HG03342 (cell line): ENCODE results near the gene EPHX1.

Experiments
- ATAC-seq: cut with Tn5 transposase; IDR thresholded peaks from one replicate; pipeline ENCODE4 v1.9.1; 2021; ENCODE audit warnings: mild to moderate bottlenecking, moderate library complexity; ENCODE audit not compliant: unreplicated experiment

Gene EPHX1

DNA sequence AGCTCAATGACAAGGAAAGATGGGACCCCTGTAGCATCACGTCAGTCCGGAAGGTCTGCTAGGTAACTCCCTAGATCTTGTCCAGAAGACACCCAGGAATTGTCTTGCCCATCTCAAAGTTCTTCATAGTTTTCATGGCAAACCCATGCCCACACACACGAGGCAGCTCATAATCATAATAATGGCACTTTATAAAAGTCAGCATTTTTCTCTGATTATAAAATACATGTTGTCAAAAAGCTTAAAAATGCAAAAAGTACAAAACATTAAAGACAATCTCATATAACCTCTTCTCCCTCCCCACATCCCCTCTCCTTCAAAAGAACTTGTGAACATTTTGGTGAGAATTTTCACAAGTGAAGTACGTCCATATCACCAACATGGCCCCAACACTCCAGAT is 30.8 kb downstream of the EPHX1 start:
- no peak for ATAC-seq

GRCh38 chr1:225842074-225842473 is 32.1 kb downstream of the EPHX1 start:
- ATAC-seq = no peak

GRCh38 chr1:225842788-225843425 is 33.0 kb downstream of the EPHX1 start:
- no peak for ATAC-seq

GRCh38 chr1:225843426-225843795 is 33.5 kb downstream of the EPHX1 start:
- no peak for ATAC-seq

- ATAC-seq = no peak
Measured at GRCh38 chr1:225844236-225845061, 34.5 kb downstream of the EPHX1 start.

GRCh38 chr1:225845097-225845496 is 35.2 kb downstream of the EPHX1 start:
- ATAC-seq = no peak

GRCh38 chr1:225845571-225846259 is 35.8 kb downstream of the EPHX1 start:
- no peak for ATAC-seq

- ATAC-seq = no peak
Measured at GRCh38 chr1:225846331-225847310, 36.7 kb downstream of the EPHX1 start.

DNA sequence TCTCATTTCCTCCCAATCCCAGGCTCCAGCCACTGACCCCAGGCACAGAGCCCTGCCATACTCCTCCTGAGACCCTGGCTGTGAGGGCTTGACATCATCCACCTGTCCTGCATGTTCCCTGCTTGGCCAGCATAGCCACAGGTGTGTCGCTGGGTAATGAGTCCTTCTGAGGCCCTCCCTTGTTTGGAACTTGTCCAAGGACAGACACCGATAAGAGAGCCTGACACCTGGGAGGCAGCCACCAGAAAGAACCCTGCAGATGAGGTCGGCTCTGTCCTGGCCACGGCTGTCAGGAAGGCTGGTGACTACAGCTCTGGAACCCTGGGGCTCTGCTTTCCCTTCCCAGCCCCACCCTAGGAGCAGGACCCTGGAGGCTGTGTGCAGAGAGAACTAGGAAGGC is 37.7 kb downstream of the EPHX1 start:
- ATAC-seq = peak; percentile 1

DNA sequence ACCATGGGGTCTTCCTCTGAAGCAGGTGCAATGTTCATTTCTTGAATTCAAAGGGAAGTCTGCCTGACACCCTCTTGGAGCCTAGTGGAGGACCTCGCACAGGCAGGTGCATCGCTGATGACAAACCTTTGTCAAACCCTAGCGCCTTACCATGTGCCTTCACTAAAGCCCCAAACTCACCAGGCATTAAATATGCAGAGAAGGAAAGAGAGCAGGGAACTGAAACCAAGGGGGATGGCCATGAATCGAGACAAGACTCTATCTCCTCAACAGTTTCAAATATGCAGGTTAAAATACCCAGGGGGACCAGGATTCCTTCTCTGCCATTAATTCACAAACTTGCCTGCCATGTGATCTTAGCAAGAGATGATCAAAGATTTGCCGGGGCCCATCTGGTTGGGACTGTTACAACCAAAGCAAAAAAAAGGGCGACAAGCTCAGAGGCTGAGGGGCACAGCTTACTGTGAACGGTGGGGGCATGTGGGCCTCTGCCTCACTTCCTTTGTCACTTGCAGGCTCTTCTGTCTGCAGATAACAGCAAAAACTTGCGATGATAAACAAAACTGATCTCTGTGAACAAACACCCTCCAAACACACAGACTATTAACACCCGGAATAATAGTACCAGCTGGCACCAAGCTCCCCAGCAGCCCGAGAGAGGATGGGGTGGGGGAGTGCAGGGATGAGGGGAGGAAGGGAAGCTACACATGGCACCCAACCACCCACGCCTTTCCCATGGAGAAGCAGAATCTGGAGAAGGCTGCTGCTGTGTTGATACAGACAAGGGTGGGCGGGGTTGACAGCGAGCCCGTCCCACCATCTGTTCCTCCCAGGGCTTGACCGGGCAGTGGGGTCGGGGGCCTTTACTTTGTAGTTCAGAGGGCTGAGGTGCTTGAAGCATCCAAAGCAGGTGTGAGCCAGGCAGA is 38.4 kb downstream of the EPHX1 start:
- peak; percentile 72 for ATAC-seq

GRCh38 chr1:225849925-225850324 is 40.0 kb downstream of the EPHX1 start:
- ATAC-seq = no peak

DNA sequence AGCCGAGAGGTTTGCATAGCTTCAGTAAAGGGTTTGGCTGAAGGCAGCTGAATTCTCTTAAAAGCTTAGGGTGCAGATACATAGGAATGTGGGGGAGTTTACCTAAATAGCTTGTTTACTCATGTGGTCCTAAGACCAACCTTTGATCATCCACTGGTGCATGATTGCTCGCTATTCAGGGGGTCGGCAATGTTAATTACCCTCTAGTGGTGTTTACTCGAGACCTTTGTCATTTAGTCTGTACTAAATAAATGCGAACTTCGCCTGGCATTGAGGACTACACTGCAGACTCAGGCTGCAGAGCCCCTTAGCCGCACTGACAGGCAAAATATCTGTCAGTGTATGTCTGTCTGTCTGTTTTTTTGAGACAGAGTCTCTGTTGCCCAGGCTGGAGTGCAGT is 40.4 kb downstream of the EPHX1 start:
- no peak for ATAC-seq

- ATAC-seq = peak; percentile 62
Measured at GRCh38 chr1:225851805-225852204, 41.9 kb downstream of the EPHX1 start.

DNA sequence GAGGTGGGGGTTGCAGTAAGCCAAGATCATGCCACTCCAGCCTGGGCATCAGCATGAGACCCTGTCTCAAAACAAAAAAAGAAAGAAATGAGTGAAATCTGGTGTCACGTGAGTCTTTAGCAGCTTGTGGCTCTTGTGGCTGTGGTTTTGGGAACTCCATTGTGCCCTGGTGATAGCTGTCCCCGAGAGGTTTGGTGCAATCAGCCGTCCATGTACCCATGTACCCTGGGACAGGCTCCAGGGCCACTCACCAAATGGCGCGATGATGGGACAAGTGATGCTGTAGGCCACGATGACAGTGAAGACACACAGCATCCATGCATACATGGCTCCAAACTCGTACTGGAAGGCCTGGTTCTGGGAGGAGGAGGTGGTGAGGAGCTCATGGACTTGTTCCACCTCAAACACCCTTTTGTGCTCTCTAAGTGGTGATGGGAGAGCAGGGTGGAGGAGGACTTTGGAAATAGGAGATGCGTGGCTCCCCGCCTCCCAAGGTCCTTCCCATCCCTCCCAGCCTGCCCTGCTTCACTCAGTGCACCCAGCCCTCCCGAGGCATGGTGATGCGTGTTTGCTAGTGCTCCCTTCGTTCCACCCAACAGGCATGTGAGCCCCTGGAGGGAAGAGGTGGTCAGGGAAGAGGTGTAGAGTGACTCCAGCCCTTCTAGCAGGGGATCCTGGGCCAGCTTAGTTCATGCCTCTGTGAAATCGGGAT is 42.6 kb downstream of the EPHX1 start:
- ATAC-seq = no peak

- no peak for ATAC-seq
Measured at GRCh38 chr1:225853441-225853840, 43.5 kb downstream of the EPHX1 start.

GRCh38 chr1:225855503-225856300 is 45.8 kb downstream of the EPHX1 start:
- ATAC-seq = no peak

DNA sequence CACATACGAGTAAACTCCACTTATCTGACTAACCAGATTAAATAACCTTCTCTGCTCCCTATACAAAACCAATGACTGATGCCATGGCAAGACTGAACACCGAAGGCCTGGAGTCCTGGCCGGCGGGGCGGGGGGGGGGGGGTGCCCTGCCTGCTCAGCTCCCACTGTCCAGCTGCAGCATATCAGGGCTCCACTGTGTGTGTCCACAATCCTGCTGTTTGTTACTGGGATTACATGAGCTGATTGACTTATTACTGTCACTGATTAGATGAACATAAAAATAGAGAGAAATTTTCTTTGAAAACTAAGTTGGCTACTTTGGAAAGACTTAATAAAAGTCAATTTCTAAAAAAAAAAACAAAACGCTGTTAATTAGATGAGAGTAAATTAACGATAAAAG is 47.3 kb downstream of the EPHX1 start:
- ATAC-seq = no peak

DNA sequence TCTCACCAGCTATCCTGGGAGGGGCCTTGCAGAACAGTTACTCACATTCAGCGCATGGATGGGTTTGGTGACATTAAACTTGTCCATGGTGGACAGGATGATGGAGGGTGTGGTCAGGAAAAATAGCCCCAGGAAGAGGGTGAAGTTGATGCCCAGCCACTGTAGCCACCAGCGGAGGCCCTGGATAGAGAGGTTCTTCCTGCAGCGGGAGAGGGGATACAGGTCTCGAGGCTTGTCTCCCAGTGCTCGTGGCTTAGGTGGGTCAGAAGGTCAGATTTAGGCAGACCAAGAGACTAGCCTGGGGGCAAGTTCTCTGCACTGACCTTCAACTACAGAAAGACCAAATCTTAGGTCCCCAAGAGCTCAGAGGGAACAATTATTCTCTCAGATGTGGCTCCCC is 49.2 kb downstream of the EPHX1 start:
- ATAC-seq = no peak
